ENCODE measurements around the gene STIMATE. TPM values are rescaled to one million over a fixed set of nuclear protein-coding genes. Genes with fewer than 3 reads are reported as not detected.

The STIMATE gene
- total RNA-seq, 1 donor from 2014 or later = 17.6 TPM

DNA sequence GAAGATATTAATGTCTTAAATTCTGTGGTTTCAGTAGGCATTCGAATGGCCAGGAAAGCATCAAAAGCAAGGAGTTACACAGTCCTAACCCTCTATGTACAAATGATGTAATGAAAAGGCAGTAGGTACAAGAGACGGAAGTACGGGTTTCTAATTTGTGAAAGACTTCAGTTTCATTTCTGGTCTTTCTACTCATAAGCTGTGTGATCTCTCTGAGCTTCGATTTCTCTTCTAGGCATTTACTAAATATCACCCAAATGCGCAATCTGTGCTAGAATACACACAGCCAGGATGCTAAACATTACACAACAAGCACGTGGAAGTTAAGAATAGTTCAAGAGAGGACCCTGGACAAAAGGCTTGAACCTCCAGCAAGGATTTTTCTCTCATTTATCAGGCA lies 17.9 kb upstream of the STIMATE start:
- no peak for DNase-seq (ENCODE audit: low spot score)
- Mint-ChIP-seq H3K4me1 (ENCODE audit: low read depth) (peaks cover 2% of the 10 kb centered on the region), H3K36me3 (ENCODE audit: low read depth) (peaks cover 45% of the 10 kb centered on the region), H3K9me3 (no peaks in the 10 kb centered on the region), H3K27me3 (ENCODE audit: low read depth) (no peaks in the 10 kb centered on the region), H3K27ac (no peak overlapping the region), H3K4me3 (ENCODE audit: low read depth) (no peak overlapping the region)
- intact Hi-C loops (cut with micrococcal nuclease) = no loop called here

DNA sequence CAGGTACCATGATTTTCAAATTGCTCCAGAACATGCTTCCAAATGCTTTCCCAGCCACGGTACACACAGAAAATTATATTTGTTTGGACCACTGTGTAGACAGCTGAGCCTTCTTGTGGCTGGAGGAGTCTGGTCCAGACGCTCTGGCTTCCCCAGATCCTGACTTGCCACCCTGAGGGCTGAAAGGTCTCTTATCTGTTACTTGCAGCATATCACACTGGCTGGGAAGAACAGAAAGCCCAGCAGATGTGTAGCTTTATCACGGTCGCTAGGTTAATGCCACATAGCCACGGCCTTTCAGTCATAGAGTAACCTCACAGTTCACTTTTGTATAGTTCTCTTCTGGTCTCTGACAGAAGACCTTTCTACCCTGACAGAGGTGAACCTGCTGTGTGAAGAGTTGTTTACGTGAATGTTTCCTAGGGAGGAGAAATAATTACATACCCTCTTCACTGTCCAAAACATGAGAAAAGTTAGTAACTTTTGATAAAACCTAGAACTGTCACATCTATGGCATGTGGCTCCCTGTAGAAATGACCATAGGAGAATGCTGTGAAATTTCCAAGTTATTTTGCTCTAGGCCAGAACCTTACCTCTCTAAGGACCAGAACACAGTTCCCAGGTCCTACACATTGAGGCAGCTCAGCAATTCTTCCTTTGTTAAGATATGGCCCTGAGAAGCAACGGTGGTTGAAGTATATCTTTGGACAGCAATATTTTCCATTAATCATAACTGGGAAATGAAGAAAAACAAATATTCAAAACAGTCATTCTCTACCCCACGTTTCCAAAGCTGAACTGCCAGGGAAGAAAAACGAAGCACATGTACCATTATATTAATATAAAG lies 15.8 kb upstream of the STIMATE start:
- Mint-ChIP-seq H3K4me1 (ENCODE audit: low read depth) (peaks cover 2% of the 10 kb centered on the region), H3K27me3 (ENCODE audit: low read depth) (no peaks in the 10 kb centered on the region), H3K36me3 (ENCODE audit: low read depth) (peaks cover 33% of the 10 kb centered on the region), H3K9me3 (no peaks in the 10 kb centered on the region), H3K4me3 (ENCODE audit: low read depth) (no peak overlapping the region), H3K27ac (no peak overlapping the region)
- DNase-seq (ENCODE audit: low spot score) = no peak
- intact Hi-C loops (cut with micrococcal nuclease) = no loop called here

GRCh38 chr3:52910823-52911222 lies 13.5 kb upstream of the STIMATE start:
- DNase-seq (ENCODE audit: low spot score) = no peak
- Mint-ChIP-seq H3K4me1 (ENCODE audit: low read depth) (peaks cover 2% of the 10 kb centered on the region), H3K27ac (no peak overlapping the region), H3K4me3 (ENCODE audit: low read depth) (no peak overlapping the region), H3K9me3 (no peaks in the 10 kb centered on the region), H3K36me3 (ENCODE audit: low read depth) (peaks cover 41% of the 10 kb centered on the region), H3K27me3 (ENCODE audit: low read depth) (no peaks in the 10 kb centered on the region)
- intact Hi-C loops (cut with micrococcal nuclease) = no loop called here

DNA sequence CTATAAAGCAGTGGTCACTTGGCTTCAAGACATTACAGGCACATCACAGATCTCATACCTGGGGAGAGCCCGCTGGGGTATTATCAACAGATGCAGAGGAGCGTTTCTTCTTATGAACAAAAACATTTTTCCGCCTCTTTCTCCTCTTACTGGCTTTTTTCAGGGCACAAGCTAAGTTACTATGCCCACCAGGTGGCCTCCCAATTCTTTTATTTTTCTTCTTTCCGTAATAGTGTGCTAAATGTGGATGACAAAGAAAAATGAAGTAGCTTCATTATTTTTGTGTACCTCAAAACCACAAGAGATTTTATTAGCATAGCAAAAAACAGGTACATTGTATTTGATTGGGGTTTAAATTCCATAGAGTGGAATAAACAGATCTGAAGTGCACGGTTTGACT lies 10.1 kb upstream of the STIMATE start:
- intact Hi-C loops (cut with micrococcal nuclease) = no loop called here
- Mint-ChIP-seq H3K27ac (no peak overlapping the region), H3K9me3 (no peaks in the 10 kb centered on the region), H3K36me3 (ENCODE audit: low read depth) (peaks cover 47% of the 10 kb centered on the region), H3K4me1 (ENCODE audit: low read depth) (peaks cover 2% of the 10 kb centered on the region), H3K4me3 (ENCODE audit: low read depth) (no peak overlapping the region), H3K27me3 (ENCODE audit: low read depth) (no peaks in the 10 kb centered on the region)
- DNase-seq (ENCODE audit: low spot score) = no peak

DNA sequence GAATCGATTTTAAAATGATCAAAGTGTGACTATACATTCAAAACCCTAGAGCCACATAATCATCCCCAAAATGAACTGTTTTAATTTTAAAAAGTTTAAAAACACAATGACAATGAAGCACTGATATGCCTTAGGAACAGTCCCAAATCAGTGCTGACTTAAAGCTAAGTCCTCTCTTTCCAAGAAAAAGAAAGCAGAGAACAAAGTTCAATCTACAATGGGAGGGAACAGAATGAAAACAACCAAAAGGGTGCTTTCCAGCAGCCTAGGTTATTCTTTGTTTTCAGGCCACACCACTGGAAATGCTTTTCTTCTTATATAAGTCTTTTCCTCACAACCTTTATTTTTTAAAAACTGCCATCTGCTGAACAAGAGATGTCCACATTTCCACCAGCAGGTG lies 7.2 kb upstream of the STIMATE start:
- Mint-ChIP-seq H3K4me1 (ENCODE audit: low read depth) (no peaks in the 10 kb centered on the region), H3K36me3 (ENCODE audit: low read depth) (peaks cover 39% of the 10 kb centered on the region), H3K27me3 (ENCODE audit: low read depth) (no peaks in the 10 kb centered on the region), H3K4me3 (ENCODE audit: low read depth) (no peak overlapping the region), H3K27ac (no peak overlapping the region), H3K9me3 (no peaks in the 10 kb centered on the region)
- intact Hi-C loops (cut with micrococcal nuclease) = no loop called here
- DNase-seq (ENCODE audit: low spot score) = no peak

- H3K27me3 Mint-ChIP-seq (ENCODE audit: low read depth) = no peaks in the 10 kb centered on the region
- no peak for DNase-seq (ENCODE audit: low spot score)
- peaks cover 39% of the 10 kb centered on the region for H3K36me3 Mint-ChIP-seq (ENCODE audit: low read depth)
- no peaks in the 10 kb centered on the region for H3K9me3 Mint-ChIP-seq
- intact Hi-C loops (cut with micrococcal nuclease) = no loop called here
- H3K4me3 Mint-ChIP-seq (ENCODE audit: low read depth) = no peak overlapping the region
- no peaks in the 10 kb centered on the region for H3K4me1 Mint-ChIP-seq (ENCODE audit: low read depth)
- no peak overlapping the region for H3K27ac Mint-ChIP-seq
These were observed 6.7 kb upstream of the STIMATE start for GRCh38 chr3:52904000-52904399.

DNA sequence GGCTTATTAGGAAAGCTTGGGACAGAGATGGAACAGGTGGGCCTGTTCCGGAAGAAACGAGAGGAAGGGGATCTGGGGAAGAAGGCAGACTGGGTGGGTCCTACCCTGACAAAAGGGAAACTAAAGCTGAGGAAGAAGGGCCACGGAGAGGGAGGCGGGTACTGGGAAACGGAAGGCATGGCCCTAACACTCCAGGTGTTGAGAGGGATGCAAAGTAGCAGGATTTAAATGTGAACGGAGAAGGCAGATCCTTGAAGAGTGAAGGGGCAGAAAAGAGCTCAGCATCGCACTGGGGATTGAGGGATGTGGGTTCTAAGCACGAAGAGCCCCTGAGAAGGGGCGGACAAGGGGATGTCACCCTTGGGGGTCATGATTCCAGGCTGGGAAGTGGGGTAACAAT lies 735 bp downstream of the STIMATE start:
- DNase-seq (ENCODE audit: low spot score) = no peak
- peak overlapping the region; percentile 72 for H3K27ac Mint-ChIP-seq
- H3K4me3 Mint-ChIP-seq (ENCODE audit: low read depth) = peak overlapping the region; percentile 99
- H3K9me3 Mint-ChIP-seq = no peaks in the 10 kb centered on the region
- peaks cover 20% of the 10 kb centered on the region for H3K36me3 Mint-ChIP-seq (ENCODE audit: low read depth)
- H3K27me3 Mint-ChIP-seq (ENCODE audit: low read depth) = no peaks in the 10 kb centered on the region
- H3K4me1 Mint-ChIP-seq (ENCODE audit: low read depth) = peaks cover 49% of the 10 kb centered on the region
- intact Hi-C loops (cut with micrococcal nuclease) = loop anchor here (2.0 to 10.0 kb wide), 3 partner anchors 41 to 362 kb away; partner anchors contain the start of genes NT5DC2 and UQCC5

- Mint-ChIP-seq H3K27ac (peak overlapping the region; percentile 72), H3K36me3 (ENCODE audit: low read depth) (peaks cover 20% of the 10 kb centered on the region), H3K4me1 (ENCODE audit: low read depth) (peaks cover 53% of the 10 kb centered on the region), H3K27me3 (ENCODE audit: low read depth) (no peaks in the 10 kb centered on the region), H3K4me3 (ENCODE audit: low read depth) (peak overlapping the region; percentile 99), H3K9me3 (no peaks in the 10 kb centered on the region)
- intact Hi-C loops (cut with micrococcal nuclease) = loop anchor here (2.0 to 10.0 kb wide), 3 partner anchors 41 to 361 kb away; partner anchors contain the start of genes NT5DC2 and UQCC5
- no peak for DNase-seq (ENCODE audit: low spot score)
These were observed 1.2 kb downstream of the STIMATE start for GRCh38 chr3:52896151-52896550.

DNA sequence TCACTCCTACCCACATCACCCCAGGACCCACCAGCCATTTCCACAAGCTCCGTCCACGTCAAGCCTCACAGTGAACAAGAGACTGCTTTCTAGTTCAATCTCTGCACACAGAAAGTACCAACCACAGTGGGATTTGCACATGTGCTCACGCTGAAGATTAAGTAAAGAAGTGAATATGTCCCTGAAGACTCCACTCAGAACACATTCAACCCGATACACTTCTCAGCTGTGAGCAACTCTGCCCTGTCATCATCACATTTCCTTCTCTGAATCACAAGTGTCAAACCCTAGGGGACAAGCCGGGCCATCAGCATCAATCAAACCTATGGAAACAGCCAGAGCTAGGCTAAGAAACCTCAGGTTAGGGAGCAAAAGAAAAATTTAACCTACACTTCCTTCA lies 1.9 kb downstream of the STIMATE start:
- H3K36me3 Mint-ChIP-seq (ENCODE audit: low read depth) = peaks cover 17% of the 10 kb centered on the region
- H3K27ac Mint-ChIP-seq = peak overlapping the region; percentile 65
- peaks cover 57% of the 10 kb centered on the region for H3K4me1 Mint-ChIP-seq (ENCODE audit: low read depth)
- intact Hi-C loops (cut with micrococcal nuclease) = loop anchor here (5.0 to 10.0 kb wide), 2 partner anchors 42 to 361 kb away; partner anchors contain the start of genes NT5DC2 and UQCC5
- H3K4me3 Mint-ChIP-seq (ENCODE audit: low read depth) = peak overlapping the region; percentile 99
- no peaks in the 10 kb centered on the region for H3K27me3 Mint-ChIP-seq (ENCODE audit: low read depth)
- no peaks in the 10 kb centered on the region for H3K9me3 Mint-ChIP-seq
- DNase-seq (ENCODE audit: low spot score) = no peak

DNA sequence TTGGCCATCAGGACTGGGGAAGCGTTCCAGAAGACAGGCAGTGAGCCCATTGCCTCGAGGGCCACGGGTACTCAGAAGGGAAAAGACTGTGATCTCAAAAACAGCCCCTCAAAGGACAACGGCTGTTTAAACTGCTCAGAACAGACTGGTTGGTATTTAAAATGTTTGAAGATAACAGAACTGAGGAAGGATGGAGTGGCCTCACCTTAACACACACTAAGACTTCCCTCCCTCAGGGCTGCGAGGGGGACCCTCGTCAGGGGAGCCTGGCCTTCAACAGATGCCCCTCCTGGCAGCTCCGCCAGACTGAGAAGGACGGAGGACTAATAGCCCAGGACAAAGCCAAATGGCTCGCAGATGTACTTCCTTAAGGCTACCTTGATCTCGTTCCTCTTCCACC lies 2.6 kb downstream of the STIMATE start:
- no peaks in the 10 kb centered on the region for H3K27me3 Mint-ChIP-seq (ENCODE audit: low read depth)
- peaks cover 17% of the 10 kb centered on the region for H3K36me3 Mint-ChIP-seq (ENCODE audit: low read depth)
- DNase-seq (ENCODE audit: low spot score) = no peak
- intact Hi-C loops (cut with micrococcal nuclease) = loop anchor here (5.0 to 10.0 kb wide), 2 partner anchors 43 to 360 kb away; partner anchors contain the start of genes NT5DC2 and UQCC5
- no peak overlapping the region for H3K4me3 Mint-ChIP-seq (ENCODE audit: low read depth)
- peaks cover 60% of the 10 kb centered on the region for H3K4me1 Mint-ChIP-seq (ENCODE audit: low read depth)
- no peak overlapping the region for H3K27ac Mint-ChIP-seq
- H3K9me3 Mint-ChIP-seq = no peaks in the 10 kb centered on the region

DNA sequence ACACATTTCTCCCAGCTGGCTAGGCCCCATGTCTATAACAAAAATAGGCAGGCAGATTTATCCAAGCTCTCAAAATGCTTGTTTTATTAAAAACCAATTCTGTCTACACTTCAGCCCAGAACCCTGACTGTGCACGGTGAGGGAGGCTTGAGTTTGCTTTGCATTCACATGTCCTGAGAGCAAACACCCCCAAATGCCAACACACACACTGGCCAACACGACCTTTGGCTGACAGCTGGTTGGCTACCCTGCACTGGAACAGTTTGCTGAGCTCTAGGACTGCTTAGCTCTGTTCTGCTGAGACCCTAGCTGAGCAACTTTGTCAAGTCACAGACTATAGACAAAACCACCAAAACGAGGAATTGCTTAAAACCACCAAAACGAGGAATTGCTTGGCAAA lies 3.6 kb downstream of the STIMATE start:
- Mint-ChIP-seq H3K27me3 (ENCODE audit: low read depth) (no peaks in the 10 kb centered on the region), H3K4me1 (ENCODE audit: low read depth) (peaks cover 60% of the 10 kb centered on the region), H3K9me3 (no peaks in the 10 kb centered on the region), H3K27ac (peak overlapping the region; percentile 91), H3K36me3 (ENCODE audit: low read depth) (peaks cover 17% of the 10 kb centered on the region), H3K4me3 (ENCODE audit: low read depth) (no peak overlapping the region)
- no peak for DNase-seq (ENCODE audit: low spot score)
- intact Hi-C loops (cut with micrococcal nuclease) = loop anchor here (2.0 to 10.0 kb wide), 3 partner anchors 89 to 359 kb away; partner anchors contain the start of genes NT5DC2 and UQCC5

GRCh38 chr3:52892625-52893311 lies 4.6 kb downstream of the STIMATE start:
- Mint-ChIP-seq H3K27ac (peak overlapping the region; percentile 91), H3K4me3 (ENCODE audit: low read depth) (peak overlapping the region; percentile 49), H3K4me1 (ENCODE audit: low read depth) (peaks cover 60% of the 10 kb centered on the region), H3K27me3 (ENCODE audit: low read depth) (no peaks in the 10 kb centered on the region), H3K9me3 (no peaks in the 10 kb centered on the region), H3K36me3 (ENCODE audit: low read depth) (peaks cover 17% of the 10 kb centered on the region)
- intact Hi-C loops (cut with micrococcal nuclease) = loop anchor here (2.0 to 10.0 kb wide), 3 partner anchors 90 to 358 kb away; partner anchors contain the start of genes NT5DC2 and UQCC5
- no peak for DNase-seq (ENCODE audit: low spot score)

DNA sequence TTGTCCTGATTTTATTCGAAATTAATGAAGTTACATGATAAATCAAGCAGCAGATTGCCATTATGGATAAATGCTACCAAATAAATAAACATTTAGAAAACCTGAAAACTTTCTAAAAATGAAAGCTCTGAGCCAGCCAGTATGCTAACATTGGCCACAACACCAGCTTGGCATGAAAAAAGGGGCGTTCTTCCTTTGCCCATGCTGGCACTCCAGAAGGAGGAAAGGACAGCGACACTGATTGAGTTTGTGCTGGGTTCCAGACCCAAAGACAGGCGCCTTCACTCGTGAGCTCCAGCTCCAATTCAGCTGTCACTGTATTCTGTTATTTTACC lies 5.1 kb downstream of the STIMATE start:
- Mint-ChIP-seq H3K4me3 (ENCODE audit: low read depth) (no peak overlapping the region), H3K27ac (peak overlapping the region; percentile 33), H3K4me1 (ENCODE audit: low read depth) (peaks cover 60% of the 10 kb centered on the region), H3K9me3 (no peaks in the 10 kb centered on the region), H3K27me3 (ENCODE audit: low read depth) (no peaks in the 10 kb centered on the region), H3K36me3 (ENCODE audit: low read depth) (peaks cover 17% of the 10 kb centered on the region)
- intact Hi-C loops (cut with micrococcal nuclease) = loop anchor here (2.0 to 10.0 kb wide), 3 partner anchors 91 to 357 kb away; partner anchors contain the start of genes NT5DC2 and UQCC5
- no peak for DNase-seq (ENCODE audit: low spot score)

Measured in activated T-helper 2 cell treated with anti-CD3 and anti-CD28 coated beads, Interferon-gamma antibody, Interleukin-2, Interleukin-4, amounts not matched to agents 10 μg/mL and 5 μg/mL and 100 μg/mL, durations not matched to agents 14 hours and 24 hours and 36 hours (primary cell).